OCI-LY3 (cell line): ENCODE results near the gene CSKMT.

Source experiments
- H2AFZ ChIP-seq: fragments of 200-600, 300-600 bp; shearing (Covaris generic); 2 replicates; pipeline ENCODE4 v1.6.0; 2014; ENCODE audit warnings: antibody characterized with exemption, low read depth, low read length
- H3K27ac ChIP-seq: fragments of 200-600, 300-600 bp; sonication (generic); 2 replicates; pipeline ENCODE4 v1.5.1; 2014; ENCODE audit warnings: mild to moderate bottlenecking, low read length, moderate library complexity, mixed read lengths
- H3K27me3 ChIP-seq: fragments of 200-600, 300-600 bp; sonication (generic); 2 replicates; pipeline ENCODE4 v1.6.1; 2014; ENCODE audit warnings: low read depth, low read length, mixed read lengths
- H3K36me3 ChIP-seq: fragments of 200-600, 300-600 bp; sonication (generic); replicated peaks from 2 replicates; pipeline ENCODE3; 2014; ENCODE audit warnings: low read depth, low read length, mixed read lengths
- H3K4me1 ChIP-seq: fragments of 300-600, 200-600 bp; sonication (generic); 2 replicates; pipeline ENCODE4 v1.6.1; 2014; ENCODE audit warnings: low read length, mixed read lengths
- H3K4me2 ChIP-seq: fragments of 200-600, 300-600 bp; sonication (generic); 2 replicates; pipeline ENCODE4 v1.6.1; 2014; ENCODE audit warnings: low read length, mixed read lengths
- H3K4me3 ChIP-seq: fragments of 300-600, 200-600 bp; sonication (generic); 2 replicates; pipeline ENCODE4 v1.5.1; 2014; ENCODE audit warnings: antibody characterized with exemption, mild to moderate bottlenecking, low read length, moderate library complexity
- H3K79me2 ChIP-seq: fragments of 300-600, 200-600 bp; shearing (Covaris generic); 2 replicates; pipeline ENCODE4 v1.6.1; 2014; ENCODE audit warnings: mild to moderate bottlenecking, low read length, mixed read lengths
- H3K9ac ChIP-seq: fragments of 300-600, 200-600 bp; shearing (Covaris generic); 2 replicates; pipeline ENCODE4 v1.6.0; 2014; ENCODE audit warnings: mild to moderate bottlenecking, low read length, moderate library complexity
- H3K9me3 ChIP-seq: fragments of 200-600, 300-600 bp; shearing (Covaris generic); 2 replicates; pipeline ENCODE4 v1.6.1; 2014; ENCODE audit warnings: low read length, mixed read lengths; ENCODE audit not compliant: insufficient read depth
- H4K20me1 ChIP-seq: fragments of 200-600, 300-600 bp; sonication (generic); 2 replicates; pipeline ENCODE4 v1.6.1; 2016; ENCODE audit warnings: low read length, mixed read lengths; ENCODE audit not compliant: insufficient read depth
- CTCF ChIP-seq: fragments of 200-600, 300-600 bp; sonication (generic); IDR thresholded peaks from 2 replicates; pipeline ENCODE4 v1.5.1; 2014; ENCODE audit warnings: antibody characterized with exemption, low read length, low read depth
- EZH2phosphoT487 ChIP-seq: fragments of 200-600 bp; shearing (Covaris generic); IDR thresholded peaks from 2 replicates; pipeline ENCODE4 v1.6.1; 2018; ENCODE audit warnings: antibody characterized with exemption, mixed run types, low read depth

Gene CSKMT

GRCh38 chr11:62652161-62653006, 12.7 kb upstream of the CSKMT start:
- peak overlapping the region; percentile 99 for H3K4me2 ChIP-seq
- H3K4me1 ChIP-seq: peaks cover 14% of the 10 kb centered on the region
- no peaks in the 10 kb centered on the region for H3K27me3 ChIP-seq
- H2AFZ ChIP-seq: 0 out of 2 replicates have a peak overlapping the region, but pooled peaks have one; percentile 46
- H3K9me3 ChIP-seq: no peaks in the 10 kb centered on the region
- H3K79me2 ChIP-seq: peaks cover 31% of the 10 kb centered on the region
- peak overlapping the region; percentile 78 for H3K27ac ChIP-seq
- peak overlapping the region; percentile 98 for H3K4me3 ChIP-seq
- no peaks in the 10 kb centered on the region for H4K20me1 ChIP-seq
- peak overlapping the region; percentile 96 for H3K9ac ChIP-seq
- TF ChIP-seq CTCF: no peak
- no peak for TF ChIP-seq EZH2phosphoT487
- peaks cover 17% of the 10 kb centered on the region for H3K36me3 ChIP-seq

- H3K36me3 ChIP-seq: peaks cover 6% of the 10 kb centered on the region
- H4K20me1 ChIP-seq: no peaks in the 10 kb centered on the region
- peak overlapping the region; percentile 48 for H3K4me2 ChIP-seq
- no peak overlapping the region for H3K9ac ChIP-seq
- peak overlapping the region; percentile 14; the same call in 1 of the 2 replicates for H2AFZ ChIP-seq
- no peak overlapping the region for H3K27ac ChIP-seq
- TF ChIP-seq EZH2phosphoT487 (no peak), CTCF (no peak)
- H3K9me3 ChIP-seq: no peaks in the 10 kb centered on the region
- H3K4me3 ChIP-seq: peak overlapping the region; percentile 98
- H3K4me1 ChIP-seq: peaks cover 14% of the 10 kb centered on the region
- H3K79me2 ChIP-seq: peaks cover 28% of the 10 kb centered on the region
- no peaks in the 10 kb centered on the region for H3K27me3 ChIP-seq
Observed at GRCh38 chr11:62654297-62654696, 10.8 kb upstream of the CSKMT start.

- Histone ChIP-seq H3K4me2 (no peak overlapping the region), H2AFZ (0 out of 2 replicates have a peak overlapping the region, but pooled peaks have one; percentile 20), H3K79me2 (peaks cover 12% of the 10 kb centered on the region), H3K27ac (no peak overlapping the region), H3K36me3 (peaks cover 3% of the 10 kb centered on the region), H4K20me1 (no peaks in the 10 kb centered on the region), H3K4me1 (peaks cover 11% of the 10 kb centered on the region), H3K4me3 (no peak overlapping the region), H3K27me3 (no peaks in the 10 kb centered on the region), H3K9me3 (no peaks in the 10 kb centered on the region), H3K9ac (no peak overlapping the region)
- TF ChIP-seq EZH2phosphoT487 (no peak), CTCF (no peak)
Observed at GRCh38 chr11:62656796-62657429, 8.2 kb upstream of the CSKMT start.

GRCh38 chr11:62664405-62665074, 572 bp upstream of the CSKMT start:
- H3K9me3 ChIP-seq: no peaks in the 10 kb centered on the region
- peaks cover 20% of the 10 kb centered on the region for H3K4me1 ChIP-seq
- peak overlapping the region; percentile 74 for H2AFZ ChIP-seq
- H3K36me3 ChIP-seq: peaks cover 36% of the 10 kb centered on the region
- peaks cover 54% of the 10 kb centered on the region for H3K79me2 ChIP-seq
- H3K27ac ChIP-seq: peak overlapping the region; percentile 85
- no peak for TF ChIP-seq EZH2phosphoT487
- TF ChIP-seq CTCF: no peak
- peak overlapping the region; percentile 95 for H3K9ac ChIP-seq
- no peaks in the 10 kb centered on the region for H4K20me1 ChIP-seq
- H3K27me3 ChIP-seq: no peaks in the 10 kb centered on the region
- peak overlapping the region; percentile 88 for H3K4me3 ChIP-seq
- H3K4me2 ChIP-seq: peak overlapping the region; percentile 70
